ENCODE measurements around the gene IMMT. TPM values are rescaled to one million over a fixed set of nuclear protein-coding genes. Genes with fewer than 3 reads are reported as not detected.

The IMMT gene
- total RNA-seq, 1 donor from 2014 or later = 93.3 TPM

GRCh38 chr2:86157009-86157556 is 38.2 kb downstream of the IMMT start:
- DNase-seq (ENCODE audit: low spot score) = no peak
- Mint-ChIP-seq H3K4me1 (no peaks in the 10 kb centered on the region), H3K27ac (no peak overlapping the region), H3K9me3 (no peaks in the 10 kb centered on the region), H3K27me3 (ENCODE audit: insufficient read depth, low read depth) (no peaks in the 10 kb centered on the region), H3K36me3 (peaks cover 12% of the 10 kb centered on the region), H3K4me3 (no peak overlapping the region)
- no peak overlapping the region for H3K27ac ChIP-seq
- no peak overlapping the region for H2AFZ ChIP-seq (replicated peaks)
- no peaks in the 10 kb centered on the region for H3K79me2 ChIP-seq (ENCODE audit: low read depth)
- no peaks in the 10 kb centered on the region for H3F3A ChIP-seq (ENCODE audit: low read depth)
- no peaks in the 10 kb centered on the region for H3K36me3 ChIP-seq
- no peak overlapping the region for H3K4me2 ChIP-seq
- H3K4me3 ChIP-seq = no peak overlapping the region
- no peaks in the 10 kb centered on the region for H3K9me3 ChIP-seq (ENCODE audit: low read depth)
- no peaks in the 10 kb centered on the region for H3K27me3 ChIP-seq
- H3K9ac ChIP-seq = no peak overlapping the region
- no peaks in the 10 kb centered on the region for H4K20me1 ChIP-seq (ENCODE audit: low read depth)
- no peak for TF ChIP-seq EZH2 (IDR thresholded peaks at IDR 0.05)
- no peak for TF ChIP-seq CTCF (IDR thresholded peaks at IDR 0.05)
- H3K4me1 ChIP-seq = no peaks in the 10 kb centered on the region

GRCh38 chr2:86150502-86150901 is 44.8 kb downstream of the IMMT start:
- H3K79me2 ChIP-seq (ENCODE audit: low read depth) = no peaks in the 10 kb centered on the region
- Mint-ChIP-seq H3K4me1 (no peaks in the 10 kb centered on the region), H3K27ac (no peak overlapping the region), H3K9me3 (no peaks in the 10 kb centered on the region), H3K4me3 (no peak overlapping the region), H3K27me3 (ENCODE audit: insufficient read depth, low read depth) (no peaks in the 10 kb centered on the region), H3K36me3 (peaks cover 23% of the 10 kb centered on the region)
- no peak for DNase-seq (ENCODE audit: low spot score)
- H3K36me3 ChIP-seq = peaks cover 5% of the 10 kb centered on the region
- TF ChIP-seq EZH2 (IDR thresholded peaks at IDR 0.05) (no peak), CTCF (IDR thresholded peaks at IDR 0.05) (no peak), EZH2phosphoT487 (IDR thresholded peaks at IDR 0.05) (no peak)
- no peaks in the 10 kb centered on the region for H3F3A ChIP-seq (ENCODE audit: low read depth)
- no peak overlapping the region for H3K9ac ChIP-seq
- H3K4me1 ChIP-seq = no peaks in the 10 kb centered on the region
- H2AFZ ChIP-seq (replicated peaks) = no peak overlapping the region
- no peaks in the 10 kb centered on the region for H4K20me1 ChIP-seq (ENCODE audit: low read depth)
- H3K4me3 ChIP-seq = no peak overlapping the region
- no peaks in the 10 kb centered on the region for H3K9me3 ChIP-seq (ENCODE audit: low read depth)
- no peak overlapping the region for H3K27ac ChIP-seq
- H3K27me3 ChIP-seq = no peaks in the 10 kb centered on the region
- no peak overlapping the region for H3K4me2 ChIP-seq

- Histone ChIP-seq H3K27me3 (no peaks in the 10 kb centered on the region), H3K36me3 (peaks cover 5% of the 10 kb centered on the region), H3K9me3 (ENCODE audit: low read depth) (no peaks in the 10 kb centered on the region), H3K4me2 (no peak overlapping the region), H3K4me1 (no peaks in the 10 kb centered on the region), H4K20me1 (ENCODE audit: low read depth) (no peaks in the 10 kb centered on the region), H2AFZ (replicated peaks) (no peak overlapping the region), H3K27ac (no peak overlapping the region), H3K4me3 (no peak overlapping the region), H3K79me2 (ENCODE audit: low read depth) (no peaks in the 10 kb centered on the region), H3F3A (ENCODE audit: low read depth) (peaks cover 15% of the 10 kb centered on the region), H3K9ac (no peak overlapping the region)
- Mint-ChIP-seq H3K36me3 (peaks cover 34% of the 10 kb centered on the region), H3K4me1 (no peaks in the 10 kb centered on the region), H3K27ac (no peak overlapping the region), H3K27me3 (ENCODE audit: insufficient read depth, low read depth) (no peaks in the 10 kb centered on the region), H3K9me3 (no peaks in the 10 kb centered on the region), H3K4me3 (no peak overlapping the region)
- no peak for DNase-seq (ENCODE audit: low spot score)
- TF ChIP-seq EZH2phosphoT487 (IDR thresholded peaks at IDR 0.05) (no peak), CTCF (IDR thresholded peaks at IDR 0.05) (no peak), EZH2 (IDR thresholded peaks at IDR 0.05) (no peak)
These were observed 47.5 kb downstream of the IMMT start for GRCh38 chr2:86147793-86148192.

Measured in neural progenitor cell (in vitro differentiated cells).